GM23248 (cell line): Measurements from ENCODE around the gene BCLAF1. TPM values are rescaled to one million over a fixed set of nuclear protein-coding genes. Genes with fewer than 3 reads are reported as not detected.

Experiments
- DNase-seq: peaks from one replicate; pipeline ENCODE4 v3.0.0-alpha.2; 2015
- H2AFZ ChIP-seq: fragments of 200-600 bp; sonication (generic); 2 replicates; pipeline ENCODE4 v1.6.1; 2016; ENCODE audit warnings: antibody characterized with exemption
- H3F3A ChIP-seq: fragments of 200-600 bp; sonication (generic); 2 replicates; pipeline ENCODE4 v1.6.1; 2016; ENCODE audit warnings: mild to moderate bottlenecking, antibody characterized with exemption, mixed run types; ENCODE audit not compliant: insufficient read depth
- H3K27ac ChIP-seq: fragments of 200-600 bp; sonication (generic); 2 replicates; pipeline ENCODE4 v1.5.1; 2016; ENCODE audit warnings: mild to moderate bottlenecking
- H3K27me3 ChIP-seq: fragments of 200-600 bp; sonication (generic); replicated peaks from 2 replicates; pipeline ENCODE4 v1.6.1; 2016; ENCODE audit warnings: mild to moderate bottlenecking; ENCODE audit not compliant: insufficient read depth
- H3K36me3 ChIP-seq: fragments of 200-600 bp; sonication (generic); 2 replicates; pipeline ENCODE4 v1.6.1; 2016; ENCODE audit warnings: low read depth, mild to moderate bottlenecking
- H3K4me1 ChIP-seq: fragments of 200-600 bp; sonication (generic); 2 replicates; pipeline ENCODE4 v1.6.1; 2016; ENCODE audit warnings: mild to moderate bottlenecking; ENCODE audit not compliant: insufficient read depth
- H3K4me2 ChIP-seq: fragments of 200-600 bp; sonication (generic); one replicate; pipeline ENCODE4 v1.6.1; 2016; ENCODE audit warnings: mild to moderate bottlenecking; ENCODE audit not compliant: unreplicated experiment
- H3K4me3 ChIP-seq: fragments of 200-600 bp; sonication (generic); 2 replicates; pipeline ENCODE4 v1.5.1; 2016; ENCODE audit warnings: mild to moderate bottlenecking
- H3K79me2 ChIP-seq: fragments of 200-600 bp; sonication (generic); 2 replicates; pipeline ENCODE4 v1.6.1; 2016; ENCODE audit warnings: mild to moderate bottlenecking; ENCODE audit not compliant: insufficient read depth
- H3K9ac ChIP-seq: fragments of 200-600 bp; sonication (generic); 2 replicates; pipeline ENCODE4 v1.6.1; 2016; ENCODE audit warnings: mild to moderate bottlenecking
- H3K9me2 ChIP-seq: fragments of 200-600 bp; sonication (generic); 2 replicates; pipeline ENCODE4 v1.6.1; 2016; ENCODE audit warnings: mixed run types, mild to moderate bottlenecking, moderate library complexity; ENCODE audit not compliant: insufficient read depth
- H3K9me3 ChIP-seq: fragments of 200-600 bp; sonication (generic); one replicate; pipeline ENCODE4 v1.6.1; 2017; ENCODE audit warnings: low read depth
- H4K20me1 ChIP-seq: fragments of 200-600 bp; sonication (generic); 2 replicates; pipeline ENCODE4 v1.6.0; 2016; ENCODE audit not compliant: insufficient read depth
- EZH2 ChIP-seq: fragments of 200-600 bp; sonication (generic); IDR thresholded peaks from 2 replicates; pipeline ENCODE4 v1.6.1; 2018; ENCODE audit warnings: antibody characterized with exemption, mild to moderate bottlenecking; ENCODE audit not compliant: insufficient read depth, poor library complexity, severe bottlenecking
- EZH2phosphoT487 ChIP-seq: fragments of 200-600 bp; sonication (generic); IDR thresholded peaks from 2 replicates; pipeline ENCODE4 v1.6.1; 2018; ENCODE audit warnings: antibody characterized with exemption, moderate library complexity, mild to moderate bottlenecking, low read depth; ENCODE audit not compliant: insufficient read depth
- WGBS, 2 experiments: methylation state at CpG; one replicate each; pipeline ENCODE4 v1.1.6; 2015 to 2017; ENCODE audit warnings: low lambda C conversion rate in 2 of 2, low coverage in 1 of 2; ENCODE audit errors: missing lambda C conversion rate in 2 of 2; 5-methylcytosine and 5-hydroxymethylcytosine counted together
- in situ Hi-C: fragments of 300-500 bp; cut with MboI; formaldehyde crosslinking; loops from 2 replicates; pipeline ENCODE4 v1.15.0; 2020
- polyA plus RNA-seq: library from polyadenylated mRNA; unstranded; fragments of >200 nt; fragmentation: Nextera tagmentation; extraction: Ambion mirVana; gene quantifications from 2 replicates; pipeline ENCODE4 v1.2.1, GENCODE V29; 2016
- total RNA-seq: library from RNA; depleted of rRNA; stranded (reverse); fragments of >200 nt; shearing (Covaris generic); gene quantifications from 2 replicates; pipeline ENCODE4 v1.2.3, GENCODE V29; 2014

The BCLAF1 gene
- total and polyA plus RNA-seq, 2 experiments from 2014 or later: 78.3 to 80.3 TPM

GRCh38 chr6:136244061-136244616 is 45.5 kb downstream of the BCLAF1 start:
- TF ChIP-seq EZH2phosphoT487: no peak
- TF ChIP-seq EZH2: no peak
- peak overlapping the region; percentile 31 for H3K27ac ChIP-seq
- peak overlapping the region; percentile 31; the same call in 1 of the 2 replicates for H2AFZ ChIP-seq
- H3F3A ChIP-seq: peaks cover 9% of the 10 kb centered on the region
- H3K4me2 ChIP-seq: peak overlapping the region; percentile 33
- no peak overlapping the region for H3K4me3 ChIP-seq
- no peaks in the 10 kb centered on the region for H4K20me1 ChIP-seq
- no peaks in the 10 kb centered on the region for H3K9me3 ChIP-seq
- H3K9me2 ChIP-seq: no peaks in the 10 kb centered on the region
- peaks cover 9% of the 10 kb centered on the region for H3K79me2 ChIP-seq
- no peak overlapping the region for H3K9ac ChIP-seq
- in situ Hi-C loops: no loop called here
- peak; percentile 64 for DNase-seq
- H3K36me3 ChIP-seq: no peaks in the 10 kb centered on the region; the same call in 1 of the 2 replicates
- peaks cover 13% of the 10 kb centered on the region; the same call in 1 of the 2 replicates for H3K4me1 ChIP-seq
- no peaks in the 10 kb centered on the region for H3K27me3 ChIP-seq
- WGBS, 2 experiments: 47 to 55% methylated on average over 5 of the region's 5 CpGs

- Histone ChIP-seq H3K27ac (no peak overlapping the region), H3K9me2 (no peaks in the 10 kb centered on the region), H3K9ac (no peak overlapping the region), H3K79me2 (no peaks in the 10 kb centered on the region), H4K20me1 (no peaks in the 10 kb centered on the region), H3K27me3 (no peaks in the 10 kb centered on the region), H3F3A (no peaks in the 10 kb centered on the region), H3K4me1 (no peaks in the 10 kb centered on the region), H3K4me2 (no peak overlapping the region), H2AFZ (peak overlapping the region; percentile 32; the same call in 1 of the 2 replicates), H3K4me3 (no peak overlapping the region), H3K9me3 (no peaks in the 10 kb centered on the region), H3K36me3 (no peaks in the 10 kb centered on the region; the same call in 1 of the 2 replicates)
- TF ChIP-seq EZH2: no peak
- in situ Hi-C loops: no loop called here
- WGBS, 2 experiments: 66 to 72% methylated on average over 9 of the region's 9 CpGs
- peak; percentile 35 for DNase-seq
These were observed 53.0 kb downstream of the BCLAF1 start for GRCh38 chr6:136236466-136237293.

GRCh38 chr6:136235233-136235564 is 54.4 kb downstream of the BCLAF1 start:
- in situ Hi-C loops: no loop called here
- 78 to 85% methylated on average over 4 of the region's 4 CpGs for WGBS, 2 experiments
- H3K4me1 ChIP-seq: peaks cover 8% of the 10 kb centered on the region
- H3K4me3 ChIP-seq: no peak overlapping the region
- H3K4me2 ChIP-seq: no peak overlapping the region
- H2AFZ ChIP-seq: no peak overlapping the region
- H3K9me2 ChIP-seq: no peaks in the 10 kb centered on the region
- H4K20me1 ChIP-seq: no peaks in the 10 kb centered on the region
- H3F3A ChIP-seq: no peaks in the 10 kb centered on the region
- DNase-seq: peak; percentile 17
- H3K27ac ChIP-seq: no peak overlapping the region
- H3K27me3 ChIP-seq: no peaks in the 10 kb centered on the region
- no peaks in the 10 kb centered on the region for H3K36me3 ChIP-seq
- TF ChIP-seq EZH2phosphoT487: no peak
- TF ChIP-seq EZH2: no peak
- no peaks in the 10 kb centered on the region for H3K79me2 ChIP-seq
- H3K9ac ChIP-seq: no peak overlapping the region
- no peaks in the 10 kb centered on the region for H3K9me3 ChIP-seq

- TF ChIP-seq EZH2phosphoT487 (no peak), EZH2 (no peak)
- no peaks in the 10 kb centered on the region for H3K36me3 ChIP-seq
- in situ Hi-C loops: no loop called here
These were observed 56.9 kb downstream of the BCLAF1 start for GRCh38 chr6:136232701-136233100.

More at GRCh38 chr6:136232701-136233100, 56.9 kb downstream of the BCLAF1 start:
- Histone ChIP-seq H3K9ac (no peak overlapping the region), H3K9me3 (no peaks in the 10 kb centered on the region), H3K4me1 (peaks cover 8% of the 10 kb centered on the region), H3F3A (no peaks in the 10 kb centered on the region), H3K4me2 (no peak overlapping the region), H3K27ac (no peak overlapping the region), H2AFZ (no peak overlapping the region), H3K27me3 (no peaks in the 10 kb centered on the region), H4K20me1 (no peaks in the 10 kb centered on the region), H3K4me3 (no peak overlapping the region), H3K9me2 (no peaks in the 10 kb centered on the region), H3K79me2 (no peaks in the 10 kb centered on the region)
- no peak for DNase-seq
- WGBS, 2 experiments: 98 to 100% methylated on average over 1 of the region's 1 CpG
